GM21619 (cell line): ENCODE results near the gene EMC8.

ENCODE experiments used
- ATAC-seq: cut with Tn5 transposase; IDR thresholded peaks from one replicate; pipeline ENCODE4 v1.9.1; 2021; ENCODE audit not compliant: unreplicated experiment

The EMC8 gene

GRCh38 chr16:85784813-85785212 is 14.5 kb downstream of the EMC8 start:
- ATAC-seq, result no peak

GRCh38 chr16:85783441-85783840 is 15.9 kb downstream of the EMC8 start:
- no peak for ATAC-seq

- ATAC-seq, result no peak
Observed at GRCh38 chr16:85782451-85782850, 16.9 kb downstream of the EMC8 start.

- ATAC-seq, result no peak
Observed at GRCh38 chr16:85781695-85782370, 17.5 kb downstream of the EMC8 start.

- no peak for ATAC-seq
Observed at GRCh38 chr16:85781156-85781555, 18.2 kb downstream of the EMC8 start.

GRCh38 chr16:85780281-85780680 is 19.1 kb downstream of the EMC8 start:
- no peak for ATAC-seq

GRCh38 chr16:85778873-85779272 is 20.5 kb downstream of the EMC8 start:
- ATAC-seq, result no peak

- no peak for ATAC-seq
Observed at GRCh38 chr16:85777583-85778310, 21.6 kb downstream of the EMC8 start.

GRCh38 chr16:85774811-85775210 is 24.5 kb downstream of the EMC8 start:
- ATAC-seq, result no peak

GRCh38 chr16:85774136-85774535 is 25.2 kb downstream of the EMC8 start:
- ATAC-seq, result no peak

GRCh38 chr16:85773044-85773443 is 26.3 kb downstream of the EMC8 start:
- no peak for ATAC-seq

GRCh38 chr16:85770741-85771140 is 28.6 kb downstream of the EMC8 start:
- ATAC-seq, result no peak

- ATAC-seq, result no peak
Observed at GRCh38 chr16:85768199-85768598, 31.1 kb downstream of the EMC8 start.

- ATAC-seq, result no peak
Observed at GRCh38 chr16:85767531-85767930, 31.8 kb downstream of the EMC8 start.

- no peak for ATAC-seq
Observed at GRCh38 chr16:85765767-85766166, 33.6 kb downstream of the EMC8 start.

GRCh38 chr16:85765211-85765610 is 34.1 kb downstream of the EMC8 start:
- ATAC-seq, result no peak

GRCh38 chr16:85763616-85764015 is 35.7 kb downstream of the EMC8 start:
- ATAC-seq, result no peak

GRCh38 chr16:85762970-85763369 is 36.4 kb downstream of the EMC8 start:
- no peak for ATAC-seq

- ATAC-seq, result no peak
Observed at GRCh38 chr16:85761861-85762260, 37.5 kb downstream of the EMC8 start.

GRCh38 chr16:85759631-85760419 is 39.5 kb downstream of the EMC8 start:
- ATAC-seq, result no peak

- no peak for ATAC-seq
Observed at GRCh38 chr16:85759136-85759535, 40.2 kb downstream of the EMC8 start.

- no peak for ATAC-seq
Observed at GRCh38 chr16:85757341-85757822, 42.0 kb downstream of the EMC8 start.
